GM12878 (cell line): ENCODE measurements around the gene TTK. TPM values are rescaled to one million over a fixed set of nuclear protein-coding genes. Genes with fewer than 3 reads are reported as not detected.

Source experiments
- ATAC-seq: fragments of 200-7000 bp; cut with Tn5 transposase; 3 replicates; pipeline ENCODE4 v1.9.1; 2020; ENCODE audit warnings: mild to moderate bottlenecking, moderate library complexity
- BruUV-seq: library from RNA; stranded (reverse); fragments of 400-500 nt; replicated peaks from 2 replicates; lab custom pipeline; 2021; lab: Mats Ljungman, UMichigan
- CTCF ChIA-PET: fragments of 300-600 bp; sonication (Branson Sonifier 250); formaldehyde crosslinking; extraction: SDS; loops from one replicate; lab custom pipeline; 2021; ENCODE audit warnings: inconsistent platforms; lab: Yijun Ruan, JAX
- POLR2A ChIA-PET: fragments of 350-600 bp; formaldehyde crosslinking; extraction: SDS; loops from one replicate; lab custom pipeline; 2021; ENCODE audit warnings: inconsistent platforms; lab: Charles Lee
- RAD21 ChIA-PET: fragments of 300-600 bp; sonication (Branson Sonifier 250); formaldehyde crosslinking; loops from one replicate; lab custom pipeline; 2023; ENCODE audit warnings: antibody characterized with exemption; ENCODE audit not compliant: unreplicated experiment; lab: Charles Lee
- SMC1A ChIA-PET: fragments of 300-600 bp; sonication (Branson Sonifier 250); formaldehyde crosslinking; loops from one replicate; lab custom pipeline; 2023; ENCODE audit not compliant: unreplicated experiment, uncharacterized antibody; lab: Charles Lee
- DNase-seq: peaks from one replicate; pipeline ENCODE4 v3.0.0-alpha.2; 2011; ENCODE audit warnings: low read depth, low spot score
- FAIRE-seq: peaks from 3 replicates; lab custom pipeline; 2011; peaks lifted over from hg19 to GRCh38; lab: Jason Lieb, UNC
- H2AFZ ChIP-seq: 2 replicates; pipeline ENCODE4 v1.6.0; 2011; ENCODE audit warnings: low read depth, low read length, control low read depth; ENCODE audit not compliant: control insufficient read depth
- H3K27ac ChIP-seq: 2 replicates; pipeline ENCODE4 v1.5.1; 2011; ENCODE audit warnings: control low read depth; ENCODE audit not compliant: control insufficient read depth, insufficient read depth
- H3K27me3 ChIP-seq, 2 experiments: replicated peaks in 1 of 2; 2 replicates each; pipeline versions ENCODE4 v1.6.0 to v1.6.1; 2011; ENCODE audit warnings: low read length in 1 of 2; ENCODE audit not compliant: control insufficient read depth in 2 of 2, insufficient read depth in 2 of 2
- H3K36me3 ChIP-seq, 2 experiments: 2 replicates each; pipeline ENCODE4 v1.5.1; 2011; ENCODE audit warnings: low read length in 1 of 2; ENCODE audit not compliant: control insufficient read depth in 2 of 2, insufficient read depth in 2 of 2
- H3K4me1 ChIP-seq: 2 replicates; pipeline ENCODE4 v1.6.1; 2011; ENCODE audit warnings: mild to moderate bottlenecking, low read length, moderate library complexity, mixed read lengths; ENCODE audit not compliant: control insufficient read depth, insufficient read depth
- H3K4me2 ChIP-seq: 2 replicates; pipeline ENCODE4 v1.6.0; 2011; ENCODE audit warnings: control low read depth; ENCODE audit not compliant: control insufficient read depth, insufficient read depth
- H3K4me3 ChIP-seq: fragments of 200-600 bp; sonication (generic); 2 replicates; pipeline ENCODE4 v1.5.1; 2016
- H3K79me2 ChIP-seq: 2 replicates; pipeline ENCODE4 v1.6.0; 2011; ENCODE audit warnings: low read length; ENCODE audit not compliant: control insufficient read depth, insufficient read depth
- H3K9ac ChIP-seq: 2 replicates; pipeline ENCODE4 v1.8.0; 2011; ENCODE audit warnings: low read length, control low read depth, mixed read lengths; ENCODE audit not compliant: control insufficient read depth, insufficient read depth
- H3K9me3 ChIP-seq: replicated peaks from 3 replicates; pipeline ENCODE4 v1.5.1; 2011; ENCODE audit warnings: mild to moderate bottlenecking, low read length; ENCODE audit not compliant: control insufficient read depth, insufficient read depth
- H4K20me1 ChIP-seq: 2 replicates; pipeline ENCODE4 v1.6.0; 2011; ENCODE audit not compliant: control insufficient read depth, insufficient read depth
- BACH1 ChIP-seq: fragments of 450-650 bp; IDR thresholded peaks from 2 replicates; pipeline ENCODE4 v1.6.1; 2017; ENCODE audit warnings: mild to moderate bottlenecking, borderline replicate concordance
- BCL11A ChIP-seq: IDR thresholded peaks from 2 replicates; pipeline ENCODE4 v1.6.1; 2011; ENCODE audit warnings: low read depth, low read length
- E2F8 ChIP-seq: fragments of 450-650 bp; IDR thresholded peaks from 2 replicates; pipeline ENCODE4 v1.6.1; 2018; ENCODE audit warnings: mild to moderate bottlenecking, low read depth, moderate library complexity; ENCODE audit not compliant: partially characterized antibody
- PAX5 ChIP-seq: IDR thresholded peaks from 2 replicates; pipeline ENCODE4 v1.6.1; 2011; ENCODE audit warnings: low read depth, low read length, borderline replicate concordance
- SMAD1 ChIP-seq: fragments of 450-650 bp; IDR thresholded peaks from 2 replicates; pipeline ENCODE4 v1.6.1; 2018; ENCODE audit warnings: mild to moderate bottlenecking, low read depth; ENCODE audit not compliant: partially characterized antibody
- SREBF1 ChIP-seq: IDR thresholded peaks from 2 replicates; pipeline ENCODE4 v1.6.1; 2012; ENCODE audit warnings: mild to moderate bottlenecking, low read length
- WGBS: methylation state at CpG from one replicate; pipeline ENCODE4 v1.1.6; 2016; ENCODE audit warnings: low lambda C conversion rate; ENCODE audit not compliant: insufficient replicate concordance, insufficient coverage; ENCODE audit errors: missing lambda C conversion rate; 5-methylcytosine and 5-hydroxymethylcytosine counted together
- in situ Hi-C: fragments of 300-500 bp; cut with MboI; formaldehyde crosslinking; loops from 9 replicates; pipeline ENCODE4 v1.14.3; 2018; ENCODE audit warnings: mixed read lengths
- intact Hi-C: fragments of 100-400 bp; cut with micrococcal nuclease; formaldehyde crosslinking; loops from one replicate; pipeline ENCODE4 v1.14.2; 2022; ENCODE audit not compliant: unreplicated experiment
- polyA plus RNA-seq, 11 experiments: library from polyadenylated mRNA; depleted of rRNA in 4 of 11; unstranded in 6 of 11; stranded (reverse) in 5 of 11; fragments of >200 nt; fragmentation: Nextera tagmentation in 4 of 11; fragmentation: Illumina TruSeq in 1 of 11; extraction: Ambion mirVana in 4 of 11; extraction: Trizol in 1 of 11; gene quantifications; 1 replicate in 1 of 11; 2 replicates in 10 of 11; pipeline versions ENCODE4 v1.2.1 to v1.2.3, GENCODE V29; 2011 to 2016; ENCODE audit warnings: inconsistent platforms in 2 of 11, missing spikeins in 2 of 11, low read depth in 1 of 11
- total RNA-seq, 4 experiments: library from RNA; depleted of rRNA in 3 of 4; stranded (reverse); fragments of >200 nt in 3 of 4; fragmentation: Illumina TruSeq in 1 of 4; extraction: Trizol in 1 of 4; gene quantifications; 2 replicates each; pipeline versions ENCODE4 v1.2.1 to v1.2.3, GENCODE V29; 2013 to 2021
- TF ChIP-seq, protein P1 (sequence below): fragments of 450-650 bp; formaldehyde crosslinking; IDR thresholded peaks from 2 replicates; pipeline ENCODE4 v1.4.0; 2022; ENCODE audit warnings: mild to moderate bottlenecking, moderate library complexity

TTK gene
- total and polyA plus RNA-seq, 10 of the 15 experiments (the other 5 are each of a cell fraction or from before 2014, with no cell fraction given): 23.8 to 52.4 (median 36.0) TPM

DNA sequence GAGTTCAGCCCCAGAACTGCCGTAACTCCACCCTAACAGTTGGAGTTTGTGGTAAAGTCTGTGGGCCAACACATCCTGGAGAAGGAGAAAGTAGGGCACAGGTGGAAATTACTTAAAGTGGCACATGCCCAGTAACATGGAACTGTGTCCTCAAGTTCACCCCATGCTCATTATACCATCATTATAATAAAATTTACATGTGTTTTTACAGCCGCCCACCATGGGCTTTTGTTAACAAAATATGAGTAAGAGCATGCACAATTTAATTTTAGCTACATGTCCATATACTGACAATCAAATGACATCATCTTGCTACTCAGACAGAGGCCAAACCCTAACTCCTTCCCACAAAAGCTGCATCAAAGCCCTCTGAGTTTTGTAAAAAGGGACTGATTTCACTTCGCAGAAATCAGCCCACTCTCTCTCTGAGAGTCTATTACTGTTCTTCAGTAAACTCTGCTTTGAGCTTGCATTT, 39.8 kb upstream of the TTK start:
- Histone ChIP-seq H3K27me3 (no peaks in the 10 kb centered on the region), H4K20me1 (no peaks in the 10 kb centered on the region), H3K4me3 (no peak overlapping the region), H3K79me2 (no peaks in the 10 kb centered on the region), H3K4me1 (no peaks in the 10 kb centered on the region), H3K36me3 (no peaks in the 10 kb centered on the region), H2AFZ (no peak overlapping the region), H3K27ac (no peak overlapping the region), H3K9me3 (no peaks in the 10 kb centered on the region), H3K4me2 (no peak overlapping the region), H3K9ac (no peak overlapping the region)
- RAD21 ChIA-PET: no interaction called here
- intact Hi-C loops (no loop called here), in situ Hi-C loops (no loop called here)
- TF ChIP-seq BCL11A: no peak
- TF ChIP-seq SMAD1: no peak
- TF ChIP-seq PAX5: no peak
- TF ChIP-seq SREBF1: no peak
- TF ChIP-seq E2F8: no peak
- no peak for TF ChIP-seq BACH1
- TF ChIP-seq, protein P1, sequence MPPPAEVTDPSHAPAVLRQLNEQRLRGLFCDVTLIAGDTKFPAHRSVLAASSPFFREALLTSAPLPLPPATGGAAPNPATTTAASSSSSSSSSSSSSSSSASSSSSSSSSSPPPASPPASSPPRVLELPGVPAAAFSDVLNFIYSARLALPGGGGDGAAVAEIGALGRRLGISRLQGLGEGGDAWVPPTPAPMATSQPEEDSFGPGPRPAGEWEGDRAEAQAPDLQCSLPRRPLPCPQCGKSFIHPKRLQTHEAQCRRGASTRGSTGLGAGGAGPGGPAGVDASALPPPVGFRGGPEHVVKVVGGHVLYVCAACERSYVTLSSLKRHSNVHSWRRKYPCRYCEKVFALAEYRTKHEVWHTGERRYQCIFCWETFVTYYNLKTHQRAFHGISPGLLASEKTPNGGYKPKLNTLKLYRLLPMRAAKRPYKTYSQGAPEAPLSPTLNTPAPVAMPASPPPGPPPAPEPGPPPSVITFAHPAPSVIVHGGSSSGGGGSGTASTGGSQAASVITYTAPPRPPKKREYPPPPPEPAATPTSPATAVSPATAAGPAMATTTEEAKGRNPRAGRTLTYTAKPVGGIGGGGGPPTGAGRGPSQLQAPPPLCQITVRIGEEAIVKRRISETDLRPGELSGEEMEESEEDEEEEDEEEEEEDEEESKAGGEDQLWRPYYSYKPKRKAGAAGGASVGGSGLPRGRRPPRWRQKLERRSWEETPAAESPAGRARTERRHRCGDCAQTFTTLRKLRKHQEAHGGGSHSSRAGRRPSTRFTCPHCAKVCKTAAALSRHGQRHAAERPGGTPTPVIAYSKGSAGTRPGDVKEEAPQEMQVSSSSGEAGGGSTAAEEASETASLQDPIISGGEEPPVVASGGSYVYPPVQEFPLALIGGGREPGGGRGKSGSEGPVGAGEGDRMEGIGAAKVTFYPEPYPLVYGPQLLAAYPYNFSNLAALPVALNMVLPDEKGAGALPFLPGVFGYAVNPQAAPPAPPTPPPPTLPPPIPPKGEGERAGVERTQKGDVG (CRISPR knock-in tag): no peak
- ATAC-seq: no peak
- POLR2A ChIA-PET: no interaction called here
- BruUV-seq: no TSS peak
- DNase-seq: no peak
- WGBS: 41% methylated on average over 3 of the region's 3 CpGs
- SMC1A ChIA-PET: interaction anchor here (1.5 to 1.6 kb wide), 2 partner anchors 15 to 128 kb away, joined by 3 to 4 read pairs; no protein-coding TSS in a partner anchor
- CTCF ChIA-PET: interaction anchor here (0.6 to 2.3 kb wide), 2 partner anchors 11 to 16 kb away, joined by 5 to 6 read pairs; no protein-coding TSS in a partner anchor
- no peak for FAIRE-seq
